Activated CD8-positive, alpha-beta memory T cell treated with anti-CD3 and anti-CD28 coated beads, Interleukin-2, amount 50 U/mL, for 1 hour (primary cell): ENCODE data around the gene ILK.

Source experiments
- DNase-seq: peaks from one replicate; pipeline ENCODE4 v3.0.0-alpha.2; 2020; ENCODE audit errors: extremely low read depth

ILK gene

DNA sequence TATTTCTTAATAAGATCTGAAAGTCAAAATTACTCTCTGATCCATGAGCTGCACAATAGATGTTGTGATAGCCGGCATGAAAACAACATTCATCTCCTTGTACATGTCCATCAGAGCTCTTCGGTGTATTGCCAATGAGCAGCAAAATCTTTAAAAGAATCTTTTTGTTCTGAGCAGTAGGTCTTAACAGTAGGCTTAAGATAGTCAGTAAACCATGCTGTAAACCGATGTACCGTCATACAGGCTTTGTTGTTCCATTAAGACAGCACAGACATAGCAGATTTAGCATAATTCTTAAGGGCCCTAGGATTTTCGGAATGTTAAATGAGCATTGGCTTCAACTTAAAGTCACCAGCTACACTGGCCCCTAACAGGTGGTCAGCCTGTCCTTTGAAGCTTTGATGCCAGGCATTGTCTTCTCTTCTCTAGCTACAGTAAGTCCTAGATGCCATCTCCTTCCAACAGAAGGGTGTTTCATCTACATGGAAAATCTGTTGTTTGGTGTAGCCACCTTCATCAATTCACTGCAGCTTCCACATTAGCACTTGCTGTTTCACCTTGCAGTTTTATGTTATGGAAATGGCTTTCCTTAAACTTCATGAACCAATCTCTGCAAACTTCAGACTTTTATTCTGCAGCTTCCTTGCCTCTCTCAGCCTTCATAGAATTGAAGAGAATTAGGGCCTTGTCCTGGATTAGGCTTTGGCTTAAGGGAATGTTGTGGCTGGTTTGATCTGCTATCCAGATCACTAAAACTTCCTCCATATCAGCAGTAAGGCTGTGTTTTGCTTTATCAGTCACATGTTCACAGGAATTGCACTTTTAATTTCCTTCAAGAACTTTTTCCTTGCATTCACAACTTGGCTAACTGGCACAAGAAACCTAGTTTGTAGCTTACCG, 28.5 kb upstream of the ILK start:
- no peak for DNase-seq

DNA sequence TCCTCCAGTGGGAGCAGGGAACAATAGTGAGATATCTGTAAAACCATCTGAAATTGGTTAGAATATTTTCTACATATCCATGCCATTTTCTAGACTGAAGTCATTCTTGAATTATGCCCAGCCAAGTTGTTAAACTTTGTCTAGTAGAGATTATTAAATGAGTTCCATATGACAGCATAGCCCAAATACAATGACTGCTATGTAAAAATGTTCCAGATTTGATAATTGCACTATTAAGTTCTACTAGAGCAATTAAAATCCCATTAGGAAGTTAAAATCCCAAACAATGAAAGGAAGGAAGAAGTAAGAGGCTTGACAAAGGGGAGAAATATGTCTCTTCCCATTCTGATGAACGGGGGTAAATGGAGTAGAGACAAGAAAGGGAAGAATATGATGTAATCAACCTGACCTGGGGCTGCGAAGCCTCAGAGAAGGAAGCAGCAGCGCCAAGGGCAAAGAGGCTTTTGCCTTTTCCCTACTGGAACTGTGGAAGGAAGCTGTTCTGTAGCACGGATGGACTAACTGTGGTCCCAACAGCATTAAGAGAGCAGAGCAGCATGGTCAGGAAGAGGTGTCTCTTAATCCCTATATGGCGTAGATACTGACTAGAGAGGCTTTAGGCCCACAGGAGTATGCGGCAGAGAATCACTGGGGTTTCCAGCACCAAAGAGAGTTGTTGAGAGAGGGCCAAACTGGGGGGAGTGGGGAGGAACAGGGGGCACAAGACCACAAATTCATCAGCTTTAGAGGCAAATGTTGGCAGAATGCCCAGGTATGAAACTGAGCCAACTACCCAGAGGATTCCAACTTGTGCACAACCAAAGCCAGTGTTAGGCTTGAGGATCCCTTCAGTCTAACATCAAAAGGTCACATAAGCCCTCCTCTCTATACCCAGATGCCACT, 26.9 kb upstream of the ILK start:
- no peak for DNase-seq

DNA sequence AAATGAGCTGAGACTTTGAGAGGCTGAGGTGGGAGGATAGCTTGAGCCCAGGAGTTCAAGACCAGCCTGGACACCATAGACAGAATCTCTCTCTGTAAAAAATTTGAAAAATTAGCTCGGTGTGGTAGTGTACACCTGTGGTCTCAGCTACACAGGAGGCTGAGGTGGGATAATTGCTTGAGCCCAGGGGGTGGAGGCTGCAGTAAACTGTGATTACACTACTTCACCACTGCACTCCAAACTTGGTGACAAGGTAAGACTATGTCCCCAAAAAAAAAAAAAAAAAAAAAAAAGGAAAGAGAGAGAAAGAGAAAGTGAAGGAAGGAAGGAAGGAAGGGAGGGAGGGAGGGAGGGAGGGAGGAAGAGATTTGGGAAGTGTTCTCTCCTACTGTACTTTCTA, 25.4 kb upstream of the ILK start:
- DNase-seq: no peak

DNA sequence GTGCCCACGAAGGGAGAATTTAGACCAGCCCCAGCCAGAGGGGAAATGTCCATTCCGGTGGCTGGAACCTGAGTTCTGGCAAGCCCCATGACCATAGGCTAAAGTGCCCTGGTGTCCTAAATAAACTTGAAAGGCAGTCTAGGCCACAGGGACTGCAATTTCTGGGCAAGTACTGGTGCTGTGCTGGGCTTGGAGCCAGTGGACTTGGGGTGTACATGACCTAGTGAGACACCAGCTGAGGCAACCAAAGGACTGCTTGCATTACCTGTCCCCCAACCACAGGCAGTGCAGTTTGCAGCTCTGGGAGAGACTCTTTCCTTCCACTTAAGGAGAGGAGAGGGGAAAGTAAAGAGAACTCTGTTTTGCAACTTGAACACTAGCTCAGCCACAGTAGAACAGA, 23.9 kb upstream of the ILK start:
- DNase-seq: no peak

DNA sequence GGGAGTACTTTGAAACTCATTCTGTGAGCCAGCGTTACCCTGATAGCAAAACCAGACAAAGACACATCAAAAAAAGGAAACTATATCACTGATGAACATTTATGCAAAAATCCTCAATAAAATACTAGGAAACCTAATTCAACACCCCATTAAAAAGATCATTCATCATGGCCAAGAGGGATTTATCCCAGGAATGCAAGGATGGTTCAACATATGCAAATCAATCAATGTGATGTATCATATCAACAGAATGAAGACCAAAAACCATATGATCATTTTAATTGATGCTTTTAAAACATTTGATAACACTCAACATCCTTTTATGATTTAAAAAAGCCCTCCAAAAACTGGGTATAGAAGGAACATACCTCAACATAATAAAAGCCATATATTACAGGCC, 20.0 kb upstream of the ILK start:
- no peak for DNase-seq

DNA sequence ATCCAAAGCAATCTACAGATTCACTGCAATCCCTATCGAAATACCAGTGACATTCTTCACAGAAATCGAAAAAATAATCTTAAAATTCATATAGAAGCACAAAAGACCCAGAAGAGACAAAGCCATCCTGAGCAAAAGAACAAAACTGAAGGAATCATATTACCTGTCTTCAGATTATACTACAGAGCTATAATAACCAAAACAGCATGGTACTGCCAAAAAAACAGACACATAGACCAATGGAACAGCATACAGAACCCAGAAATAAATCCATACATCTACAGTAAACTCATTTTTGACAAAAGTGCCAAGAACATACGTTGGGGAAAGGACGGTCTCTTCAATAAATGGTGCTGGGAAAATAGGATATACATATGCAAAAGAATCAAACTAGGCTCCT, 19.0 kb upstream of the ILK start:
- DNase-seq: no peak

DNA sequence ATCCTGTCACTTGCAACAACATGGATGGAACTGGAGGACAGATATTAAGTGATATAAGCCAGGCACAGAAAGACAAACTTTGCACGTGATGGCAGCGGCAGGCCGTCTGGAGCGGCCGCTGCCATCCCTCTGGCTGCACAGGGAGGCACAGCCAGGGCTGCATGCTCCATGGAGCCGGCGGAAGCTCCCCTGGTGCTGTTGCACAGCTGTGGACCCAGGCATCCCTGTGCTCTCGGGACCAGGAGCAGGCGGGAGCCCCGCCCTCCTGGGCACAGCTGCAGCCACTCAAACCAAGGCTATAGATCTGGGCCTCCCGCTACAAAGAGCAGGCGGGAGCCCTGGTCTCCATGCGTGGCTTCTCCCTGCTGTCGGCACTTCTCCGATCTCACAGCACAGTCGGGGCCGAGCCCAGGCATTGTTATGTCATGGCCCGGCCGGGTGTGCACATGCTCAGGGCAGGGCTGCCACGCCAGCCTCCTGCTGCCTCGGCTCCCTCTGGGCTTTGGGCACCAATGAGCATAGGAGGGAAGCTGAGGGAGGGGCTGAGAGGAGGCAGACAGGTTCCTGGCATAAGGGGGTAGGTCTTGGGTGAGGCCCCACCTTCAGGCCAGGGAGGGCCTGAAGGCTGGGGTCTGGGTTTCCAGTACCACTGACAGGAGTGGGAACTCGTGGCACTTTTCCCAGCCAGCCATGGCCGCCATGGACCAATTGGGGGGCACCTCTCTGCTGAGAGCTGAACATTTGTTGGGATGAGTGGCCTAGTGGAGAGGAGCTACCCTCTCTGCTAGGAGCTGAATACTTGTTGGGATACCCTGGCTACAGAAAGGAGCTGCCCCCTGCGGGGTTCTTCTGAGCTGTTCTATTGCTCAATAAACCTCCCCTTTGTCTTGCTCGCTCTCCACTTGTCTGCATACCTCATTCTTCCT, 16.9 kb upstream of the ILK start:
- no peak for DNase-seq

DNA sequence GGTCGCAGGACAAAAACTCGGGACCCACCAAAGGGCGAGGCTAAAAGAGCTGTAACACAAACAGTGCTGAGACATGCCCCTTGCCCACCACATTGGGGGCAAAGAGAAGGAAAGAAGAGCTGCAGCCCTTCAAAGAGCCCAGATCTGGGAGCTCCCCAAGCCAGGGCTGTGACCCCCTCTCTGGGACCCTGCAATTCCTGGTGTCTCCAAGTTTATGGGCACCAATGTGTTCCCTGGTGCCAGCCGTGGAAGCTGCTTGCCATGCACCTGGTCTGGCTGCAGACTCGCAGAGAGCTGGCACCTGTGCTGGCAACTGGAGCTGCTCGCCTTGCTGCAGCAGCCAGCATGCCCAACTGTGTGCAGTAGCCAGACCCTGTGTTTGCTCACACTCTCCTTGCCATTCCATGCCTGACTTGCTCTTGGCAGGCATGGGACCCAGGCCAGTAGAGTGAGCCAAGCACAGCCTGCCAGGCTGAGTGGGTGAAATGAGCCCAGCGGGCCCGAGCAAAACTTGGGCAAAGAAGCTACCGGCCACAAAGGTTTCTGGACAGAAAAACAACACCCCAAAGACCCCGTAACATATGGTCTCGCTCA, 16.1 kb upstream of the ILK start:
- no peak for DNase-seq

DNA sequence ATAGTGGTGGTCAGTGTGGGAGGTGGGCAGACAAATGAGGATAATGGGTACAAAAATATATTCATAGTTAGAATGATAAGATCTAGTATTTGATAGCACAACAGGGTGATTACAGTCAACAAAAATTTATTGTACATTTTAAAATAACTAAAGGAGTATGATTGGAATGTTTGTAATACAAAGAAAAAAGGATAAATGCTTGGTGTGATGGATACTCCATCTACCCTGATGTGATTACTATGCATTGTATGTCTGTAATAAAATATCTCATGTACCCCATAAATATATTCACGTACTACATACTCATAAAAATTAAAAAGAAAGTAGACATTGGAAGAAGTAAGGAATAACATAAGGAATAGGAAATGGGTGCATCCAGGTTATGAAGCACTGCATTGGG, 15.6 kb upstream of the ILK start:
- no peak for DNase-seq

DNA sequence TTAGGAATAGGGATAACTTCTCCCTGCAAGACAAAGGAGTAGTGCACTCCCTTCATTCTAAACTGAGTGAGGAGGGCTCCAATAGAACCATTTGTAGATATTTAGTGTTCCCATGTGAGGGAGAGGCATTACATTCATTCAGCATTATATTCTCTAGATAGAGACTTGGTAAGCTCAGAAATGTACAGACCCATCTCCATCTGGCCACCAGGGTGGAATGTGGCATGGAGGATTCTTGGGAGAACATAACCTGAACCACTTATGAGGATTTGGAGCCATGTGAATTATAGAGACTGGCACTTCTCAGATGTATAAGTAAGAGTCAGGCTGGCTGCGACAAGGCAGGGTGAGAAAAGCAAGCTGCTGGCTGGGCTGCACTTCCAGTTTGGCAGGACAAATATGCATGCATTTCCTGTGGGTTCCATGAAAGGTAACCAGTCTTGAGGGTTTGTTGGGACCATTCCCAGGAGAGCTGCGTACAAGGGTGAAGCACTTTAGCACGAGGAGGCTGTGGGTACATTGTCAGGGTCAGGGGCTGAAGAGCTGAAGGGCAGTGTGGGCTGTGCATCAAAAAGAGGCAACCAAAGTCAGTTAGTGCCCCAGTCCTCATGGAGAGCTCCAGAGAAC, 9.3 kb upstream of the ILK start:
- DNase-seq: no peak

DNA sequence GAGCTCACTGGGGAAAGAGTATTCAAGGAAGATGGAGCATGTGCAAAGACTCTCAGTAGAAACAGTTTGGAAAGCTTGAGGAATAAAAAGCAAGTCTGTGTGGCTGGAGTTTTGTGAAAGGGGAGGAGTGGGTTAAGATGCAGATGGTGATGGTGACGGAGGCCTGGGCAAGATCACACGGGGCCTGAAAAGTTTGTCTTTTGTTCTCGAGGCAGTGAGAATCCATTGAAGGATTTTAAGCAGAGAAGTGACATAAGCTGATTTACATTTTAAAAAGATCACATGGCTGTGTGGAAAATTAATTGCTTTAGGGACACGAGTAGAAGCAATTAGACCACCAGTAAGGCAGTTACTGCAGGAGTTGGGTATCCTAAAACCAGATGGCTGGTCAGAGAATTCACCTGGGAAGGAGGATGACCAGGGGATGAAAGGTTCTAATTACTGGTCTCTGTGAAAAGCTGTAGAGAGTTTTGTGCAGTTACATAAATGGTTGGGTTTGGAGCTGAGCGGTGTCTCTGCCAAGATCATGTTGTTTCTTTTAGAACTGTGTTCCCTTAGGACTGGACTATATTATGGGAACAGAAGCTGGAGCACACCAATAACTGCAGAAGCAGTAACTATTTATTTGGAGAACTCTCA, 7.2 kb upstream of the ILK start:
- DNase-seq: no peak

DNA sequence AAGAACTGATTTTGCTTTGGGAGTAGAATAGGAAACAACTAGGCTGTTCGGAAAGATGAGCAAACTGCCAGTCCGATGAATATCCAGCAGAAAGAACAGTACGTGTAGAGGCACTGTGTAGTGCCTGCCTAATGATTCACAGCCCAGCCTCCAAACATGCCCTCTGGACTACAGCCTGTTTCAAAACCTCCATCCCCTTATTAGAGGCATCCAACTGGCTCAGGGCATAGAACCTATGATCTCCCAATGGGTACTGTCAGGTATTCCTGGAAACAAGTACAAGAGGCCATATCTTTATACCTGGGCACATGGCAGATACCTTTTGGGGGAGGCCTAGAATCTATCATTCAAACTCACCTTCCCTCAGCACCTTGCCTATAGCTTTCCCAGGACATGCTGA, 5.0 kb upstream of the ILK start:
- no peak for DNase-seq

DNA sequence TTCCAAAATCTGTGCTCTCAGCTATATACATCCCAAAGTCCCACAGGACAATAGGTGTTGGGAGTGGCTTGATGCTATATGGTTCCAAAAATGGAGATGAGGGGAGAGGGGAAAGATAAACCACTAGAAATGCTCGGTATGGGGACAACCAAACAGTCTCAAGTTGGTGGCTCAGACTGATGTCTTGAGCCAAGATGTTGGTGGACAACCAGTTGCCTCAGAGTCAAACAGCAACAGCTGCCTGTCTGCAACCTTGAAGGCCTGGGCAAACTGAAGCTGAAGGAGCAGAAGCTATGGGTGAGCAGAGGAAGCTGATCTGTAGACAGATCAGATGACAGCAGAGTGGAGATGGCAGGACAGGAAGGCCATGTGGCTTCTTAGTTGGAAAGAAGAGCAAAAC, 4.1 kb upstream of the ILK start:
- no peak for DNase-seq

DNA sequence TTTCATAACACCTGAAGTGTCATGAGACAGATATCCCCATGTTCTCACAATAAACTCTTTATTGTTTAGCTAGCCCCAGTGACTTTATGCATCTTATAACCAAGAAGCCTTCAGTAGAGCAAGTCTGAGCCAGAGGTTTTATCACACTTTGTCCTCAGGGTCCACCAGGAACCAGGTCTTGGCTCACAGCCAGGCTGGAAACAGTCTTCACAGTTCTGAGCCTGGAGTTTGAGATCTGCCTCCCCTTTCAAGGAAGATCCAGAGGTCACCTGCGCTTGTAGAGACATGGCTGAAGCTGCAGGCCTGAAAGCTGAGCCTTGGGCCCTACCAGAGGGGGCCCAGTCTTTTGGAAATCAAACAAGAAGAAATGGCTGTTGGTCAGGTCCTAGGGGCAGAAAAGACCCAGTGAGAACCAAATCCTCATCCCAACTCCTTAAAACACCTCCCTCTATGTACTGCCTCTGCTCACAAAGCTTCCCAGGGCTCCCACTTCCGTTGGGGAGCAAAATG, 3.6 kb upstream of the ILK start:
- DNase-seq: no peak

DNA sequence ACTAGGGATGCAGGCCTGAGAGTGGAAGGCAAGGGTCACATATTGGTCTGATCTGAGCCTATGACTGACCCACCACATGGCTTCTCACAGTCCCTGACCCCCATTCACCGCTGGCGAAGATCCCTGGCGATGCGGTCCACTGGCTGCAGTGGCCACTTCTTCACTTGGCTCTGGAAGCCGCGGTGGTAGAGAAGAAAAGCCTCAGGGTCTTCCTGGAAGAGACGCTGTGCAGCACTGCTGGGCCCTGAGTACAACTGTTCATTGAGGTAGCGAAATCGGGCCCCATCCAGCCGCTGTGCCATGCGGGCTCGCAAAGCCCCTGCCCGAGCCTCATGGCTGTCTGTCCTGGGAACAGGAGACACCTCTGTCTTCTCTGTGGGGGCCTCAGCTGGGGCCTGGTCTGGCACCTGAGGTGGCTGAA, 2.5 kb upstream of the ILK start:
- no peak for DNase-seq

DNA sequence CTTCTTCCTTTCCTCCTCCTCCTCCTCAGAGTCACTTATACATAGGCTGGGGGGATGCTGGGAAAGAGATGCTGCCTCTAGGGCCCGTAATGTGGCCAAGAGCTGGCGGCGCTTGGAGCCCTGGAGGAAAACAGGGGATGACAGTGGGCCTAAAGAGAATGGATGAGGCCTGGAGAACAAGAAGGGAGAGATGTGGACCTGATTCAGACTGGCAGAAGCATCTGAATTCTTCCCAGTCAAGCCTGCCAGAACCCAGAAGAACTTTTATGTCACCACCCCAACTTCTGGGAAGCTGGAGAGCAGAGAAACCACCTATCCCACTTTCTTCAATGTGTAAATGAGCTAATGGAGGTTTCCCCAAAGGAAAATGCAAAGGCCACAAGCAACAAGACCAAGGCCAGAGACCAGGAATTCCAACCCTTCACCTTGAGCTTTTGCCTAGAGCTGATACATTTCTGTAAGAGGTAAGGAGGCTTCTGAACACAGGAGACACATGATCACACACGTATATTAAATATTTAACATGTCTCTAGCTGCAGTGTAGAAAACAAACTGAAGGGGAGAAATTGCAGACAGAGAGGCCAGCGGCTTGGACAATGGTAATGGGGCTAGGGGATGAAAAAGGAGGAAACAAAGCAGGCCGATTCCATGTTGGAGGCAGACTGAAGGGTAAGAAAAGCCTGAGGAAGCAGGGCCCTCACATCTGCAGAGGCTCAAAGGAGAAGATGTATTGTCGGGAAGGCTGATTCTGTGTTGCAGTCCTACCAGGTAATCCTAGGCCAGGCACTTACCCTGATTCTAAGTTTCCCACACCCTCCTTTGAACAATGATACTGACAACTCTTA, 1.3 kb upstream of the ILK start:
- DNase-seq: no peak

DNA sequence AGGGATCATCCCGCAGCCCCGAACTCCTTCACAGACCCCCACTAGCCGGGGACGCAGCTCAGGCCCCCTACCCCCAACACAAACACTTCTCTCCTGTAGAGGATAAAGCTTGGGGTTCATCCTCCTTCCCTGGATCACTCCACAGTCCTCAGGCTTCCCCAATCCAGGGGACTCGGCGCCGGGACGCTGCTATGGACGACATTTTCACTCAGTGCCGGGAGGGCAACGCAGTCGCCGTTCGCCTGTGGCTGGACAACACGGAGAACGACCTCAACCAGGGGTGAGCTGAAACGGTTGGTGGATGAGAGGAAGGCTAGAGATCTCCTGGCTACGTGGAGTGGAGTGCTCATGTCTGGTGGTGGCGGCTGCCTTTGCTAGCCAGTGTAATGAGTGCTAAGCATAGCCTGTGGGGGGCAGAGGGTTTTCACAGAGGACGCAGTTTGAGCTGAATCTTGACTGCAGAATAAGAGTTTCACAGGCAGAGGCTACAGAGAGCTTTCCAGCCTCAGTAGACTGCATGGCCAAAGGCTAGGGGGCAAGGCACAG, 580 bp downstream of the ILK start:
- DNase-seq: peak; percentile 51

DNA sequence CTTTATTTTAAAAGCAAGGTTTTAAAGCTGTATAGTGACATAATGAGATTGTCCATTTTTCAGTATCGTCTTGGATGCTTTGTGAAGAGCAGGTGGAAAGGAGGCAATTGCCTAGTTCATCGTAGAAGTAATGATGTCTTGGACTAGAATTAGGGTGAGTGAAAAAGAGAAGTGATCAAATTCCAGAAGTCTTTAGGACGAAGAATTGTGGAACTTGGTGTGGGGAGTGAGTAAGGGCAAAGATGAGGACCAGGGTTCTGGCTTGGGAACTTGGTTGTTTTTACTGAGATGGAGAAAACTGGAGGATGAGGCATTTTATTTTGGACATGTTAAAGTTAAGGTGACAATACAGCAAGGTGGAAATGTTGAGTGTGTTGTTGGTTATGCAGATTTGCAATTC, 1.2 kb downstream of the ILK start:
- DNase-seq: no peak
